ENCODE measurements around the gene PSEN2. TPM values are rescaled to one million over a fixed set of nuclear protein-coding genes. Genes with fewer than 3 reads are reported as not detected.

The PSEN2 gene
- total and polyA plus RNA-seq, 2 of the 8 experiments (the other 6 are each of a cell fraction or from before 2014, with no cell fraction given) = 22.9 to 29.0 TPM

DNA sequence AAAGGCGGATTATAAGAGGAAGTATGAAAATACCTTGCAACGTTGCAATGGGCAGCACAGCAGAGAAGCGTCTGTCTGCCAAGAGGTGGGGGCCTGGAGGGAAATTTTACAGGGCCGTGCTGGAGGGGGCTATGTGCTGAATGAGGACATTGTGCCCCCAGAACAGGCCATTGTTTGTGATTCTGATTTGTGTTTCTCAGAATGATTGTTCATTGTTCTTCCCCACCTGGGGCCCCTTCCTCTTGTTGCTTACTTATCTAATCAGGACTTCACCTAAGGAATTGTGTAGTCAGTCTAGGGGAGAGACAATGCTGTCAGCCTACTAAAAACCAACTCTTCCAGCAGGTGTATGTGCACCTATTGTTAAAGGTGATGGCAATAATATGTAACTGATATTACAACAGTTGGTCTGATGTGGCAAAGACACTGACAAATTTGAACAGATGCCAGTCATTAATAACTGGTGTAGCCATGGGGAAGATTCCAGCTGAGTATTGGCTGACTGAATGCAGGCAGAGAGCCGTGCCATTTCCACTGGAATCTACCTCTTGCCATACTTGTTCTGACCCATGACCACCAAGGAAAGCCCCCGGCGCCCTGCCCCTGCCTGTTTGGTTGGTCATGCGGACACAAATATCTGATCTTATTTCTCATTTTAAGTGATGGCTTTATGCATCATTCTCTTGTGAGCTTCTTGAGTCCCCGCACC is 45.2 kb upstream of the PSEN2 start:
- Histone ChIP-seq H2BK20ac (ENCODE audit: low read length) (no peak overlapping the region), H2BK120ac (replicated peaks; ENCODE audit: low read depth, low read length) (no peak overlapping the region), H3K14ac (ENCODE audit: insufficient read length) (no peak overlapping the region), H3K27ac (ENCODE audit: low read depth, low read length) (no peak overlapping the region), H3K79me2 (ENCODE audit: control insufficient read depth in 1 of 2, insufficient read depth in 2 of 2, low read length in 2 of 2) (no peaks in the 10 kb centered on the region), H2BK15ac (ENCODE audit: low read length) (no peak overlapping the region), H3K23me2 (ENCODE audit: low read depth, low read length) (no peaks in the 10 kb centered on the region), H3K56ac (replicated peaks; ENCODE audit: insufficient read length, low read depth, low read length) (no peak overlapping the region), H4K8ac (ENCODE audit: extremely low read depth, insufficient read depth, low read length) (no peak overlapping the region), H3K4me3 (ENCODE audit: extremely low read depth in 1 of 4, insufficient read depth in 2 of 4, low read depth in 3 of 4, low read length in 4 of 4) (no peak overlapping the region), H3K79me1 (ENCODE audit: low read depth, low read length) (no peaks in the 10 kb centered on the region), H3K23ac (ENCODE audit: insufficient read length) (no peak overlapping the region), H3K9me3 (ENCODE audit: insufficient read depth in 2 of 2, low read depth in 1 of 2, low read length in 1 of 2) (no peaks in the 10 kb centered on the region), H3K4me2 (ENCODE audit: insufficient read depth in 1 of 2, low read depth in 2 of 2, low read length in 2 of 2) (no peak overlapping the region), H3K18ac (ENCODE audit: extremely low read depth, low read length) (no peak overlapping the region), H3K4ac (replicated peaks; ENCODE audit: insufficient read length, low read depth, low read length) (no peak overlapping the region), H2AK5ac (ENCODE audit: low read depth, low read length) (no peak overlapping the region), H4K20me1 (replicated peaks in 1 of 2; ENCODE audit: control insufficient read depth in 1 of 2, insufficient read depth in 2 of 2, low read length in 2 of 2) (no peaks in the 10 kb centered on the region), H2BK5ac (ENCODE audit: low read depth, low read length) (no peak overlapping the region), H3K9ac (replicated peaks in 1 of 4; ENCODE audit: extremely low read depth in 1 of 4, low read depth in 3 of 4, low read length in 3 of 4) (no peak overlapping the region), H4K91ac (replicated peaks; ENCODE audit: insufficient read length, low read length) (no peak overlapping the region), H2AFZ (ENCODE audit: low read length) (no peak overlapping the region), H3K36me3 (ENCODE audit: control insufficient read depth in 2 of 4, insufficient read depth in 4 of 4, low read length in 3 of 4) (no peaks in the 10 kb centered on the region), H2BK12ac (ENCODE audit: low read depth, low read length) (no peak overlapping the region), H4K5ac (ENCODE audit: insufficient read length, low read depth, low read length) (no peak overlapping the region), H3K27me3 (replicated peaks in 1 of 4; ENCODE audit: control insufficient read depth in 3 of 4, extremely low read depth in 1 of 4, insufficient read depth in 3 of 4, low read length in 3 of 4) (no peaks in the 10 kb centered on the region), H3K4me1 (replicated peaks in 1 of 4; ENCODE audit: control insufficient read depth in 3 of 4, insufficient read depth in 4 of 4, low read length in 3 of 4) (no peaks in the 10 kb centered on the region; a peak in 2 of 7 replicates)
- DNase-seq (ENCODE audit: low read depth in 1 of 2, low spot score in 2 of 2) = no peak
- TF ChIP-seq RAD21 (IDR thresholded peaks at IDR 0.05 in 1 of 2, conservative IDR thresholded peaks at IDR 0.05 in 1 of 2; ENCODE audit: low read depth in 2 of 2, low read length in 2 of 2) = no peak
- TF ChIP-seq CEBPB (IDR thresholded peaks at IDR 0.05; ENCODE audit: low read depth, low read length) = no peak
- TF ChIP-seq, protein P1, sequence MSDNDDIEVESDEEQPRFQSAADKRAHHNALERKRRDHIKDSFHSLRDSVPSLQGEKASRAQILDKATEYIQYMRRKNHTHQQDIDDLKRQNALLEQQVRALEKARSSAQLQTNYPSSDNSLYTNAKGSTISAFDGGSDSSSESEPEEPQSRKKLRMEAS (IDR thresholded peaks at IDR 0.05) = no peak
- no peak for TF ChIP-seq TAF1 (IDR thresholded peaks at IDR 0.05; ENCODE audit: low read depth, low read length)
- no peak for FAIRE-seq
- WGBS, 2 experiments (ENCODE audit: extremely low coverage in 1 of 2, insufficient coverage in 1 of 2, insufficient read length in 1 of 2, insufficient replicate concordance in 2 of 2, low coverage in 1 of 2, low lambda C conversion rate in 2 of 2, missing lambda C conversion rate in 1 of 2) = 90% methylated on average over 9 of the region's 9 CpGs; no CpG with 5 or more reads in 1 of the 2 experiments
- ChIA-PET POLR2A (ENCODE audit: partially characterized antibody) (interaction anchor here (0.9 kb wide), 1 partner anchor 17 kb away, joined by 3 read pairs; no protein-coding TSS in a partner anchor), CTCF (ENCODE audit: partially characterized antibody) (interaction anchor here (1.7 to 8.6 kb wide), 6 partner anchors 7 to 400 kb away, joined by 4 to 184 read pairs (median 8); no protein-coding TSS in a partner anchor)
